GM21526 (cell line): ENCODE measurements around the gene SUSD3.

Source experiments
- ATAC-seq: cut with Tn5 transposase; IDR thresholded peaks from one replicate; pipeline ENCODE4 v1.9.1; 2021; ENCODE audit warnings: moderate library complexity; ENCODE audit not compliant: unreplicated experiment, low FRiP score

SUSD3 gene

DNA sequence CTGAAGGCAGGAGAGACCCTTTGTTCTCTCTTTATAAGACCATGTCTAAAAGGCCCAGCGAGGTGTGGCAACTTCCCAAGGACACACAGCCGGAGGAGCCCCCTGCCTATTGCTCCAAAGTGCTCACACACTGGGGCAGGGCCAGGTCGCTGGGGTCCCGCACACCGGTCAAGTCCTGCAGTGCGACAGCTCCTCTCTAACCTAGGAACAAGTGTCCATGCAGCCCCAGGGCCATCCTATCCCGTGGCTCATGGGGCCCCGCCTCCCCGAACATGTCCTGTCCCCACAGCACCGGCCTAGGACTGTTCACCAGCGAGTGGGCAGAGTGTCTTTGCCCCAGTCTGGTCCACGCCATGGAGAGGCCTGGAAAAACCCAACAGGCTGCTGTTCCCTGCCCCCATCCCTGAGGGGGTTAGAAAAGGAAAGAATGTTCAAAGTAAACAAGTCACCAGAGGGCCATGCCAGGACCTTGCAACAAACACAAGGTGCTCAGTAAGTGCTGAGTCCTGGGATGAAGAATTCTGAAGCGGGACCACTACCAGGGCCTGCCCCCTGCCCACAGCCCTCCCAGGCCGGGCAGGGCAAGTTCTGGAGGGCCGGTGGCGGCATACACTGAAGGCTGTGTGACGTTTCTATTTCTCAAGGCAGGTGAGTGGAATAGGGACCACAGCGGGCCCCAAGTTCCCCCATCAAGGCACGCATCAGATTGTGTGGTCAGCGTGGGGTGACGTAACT, 74.6 kb downstream of the SUSD3 start:
- no peak for ATAC-seq

GRCh38 chr9:93133681-93134014, 75.1 kb downstream of the SUSD3 start:
- peak; percentile 44 for ATAC-seq

- peak; percentile 73 for ATAC-seq
Measured at GRCh38 chr9:93134015-93134739, 75.7 kb downstream of the SUSD3 start, which contains the start of gene NINJ1. TSS of gene NINJ1 (minus strand) at chr9:93134251. CDS start at chr9:93134217, 34 bp downstream.
